ENCODE measurements around the gene GRHPR.

The GRHPR gene

DNA sequence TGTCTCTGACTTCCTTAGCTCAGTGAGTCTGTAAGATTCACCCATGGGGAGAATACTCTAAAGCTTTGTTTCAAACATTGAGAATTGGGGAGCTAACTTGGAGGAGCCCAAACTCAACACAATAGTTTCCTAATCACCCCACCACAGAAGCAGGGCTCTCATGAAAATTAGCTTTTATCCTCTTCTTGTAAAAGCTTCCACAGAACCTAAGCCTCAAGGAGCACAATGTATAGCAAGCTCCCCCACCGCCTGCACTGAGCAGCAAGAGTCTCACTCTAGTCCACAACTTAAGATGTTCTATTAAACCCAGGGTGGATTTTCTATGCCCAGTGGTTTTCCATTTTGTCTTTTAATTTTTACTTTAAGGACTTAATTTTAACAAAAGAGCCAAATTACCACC, 48.9 kb upstream of the GRHPR start:
- ChIA-PET POLR2A (no interaction called here), CTCF (interaction anchor here (0.6 to 1.1 kb wide), 5 partner anchors 42 to 1897 kb away, joined by 3 to 6 read pairs (median 3); no protein-coding TSS in a partner anchor)
- Histone ChIP-seq H3K4me3 (ENCODE audit: low read depth, low read length) (no peak overlapping the region), H3K9me3 (ENCODE audit: control insufficient read depth, insufficient read depth, low read depth, low read length) (no peaks in the 10 kb centered on the region), H3K27ac (ENCODE audit: extremely low read depth, low read depth, low read length) (no peak overlapping the region), H3K36me3 (ENCODE audit: control insufficient read depth in 2 of 2, insufficient read depth in 1 of 2, low read length in 2 of 2) (no peaks in the 10 kb centered on the region), H3K4me1 (ENCODE audit: control insufficient read depth, insufficient read depth, low read length) (no peaks in the 10 kb centered on the region)
- TF ChIP-seq, protein P1, sequence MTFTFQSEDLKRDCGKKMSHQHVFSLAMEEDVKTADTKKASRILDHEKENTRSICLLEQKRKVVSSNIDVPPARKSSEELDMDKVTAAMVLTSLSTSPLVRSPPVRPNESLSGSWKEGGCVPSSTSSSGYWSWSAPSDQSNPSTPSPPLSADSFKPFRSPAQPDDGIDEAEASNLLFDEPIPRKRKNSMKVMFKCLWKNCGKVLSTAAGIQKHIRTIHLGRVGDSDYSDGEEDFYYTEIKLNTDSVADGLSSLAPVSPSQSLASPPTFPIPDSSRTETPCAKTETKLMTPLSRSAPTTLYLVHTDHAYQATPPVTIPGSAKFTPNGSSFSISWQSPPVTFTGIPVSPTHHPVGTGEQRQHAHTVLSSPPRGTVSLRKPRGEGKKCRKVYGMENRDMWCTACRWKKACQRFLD (tag by site-specific recombination; IDR thresholded peaks at IDR 0.05): no peak
- TF ChIP-seq ZEB2 (tag by site-specific recombination; IDR thresholded peaks at IDR 0.05): no peak
- TF ChIP-seq TSHZ1 (tag by site-specific recombination; IDR thresholded peaks at IDR 0.05; ENCODE audit: borderline replicate concordance): no peak
- no peak for TF ChIP-seq ZNF596 (tag by site-specific recombination; IDR thresholded peaks at IDR 0.05)
- TF ChIP-seq ZBTB7A (tag by site-specific recombination; IDR thresholded peaks at IDR 0.05; ENCODE audit: low read depth): no peak
- TF ChIP-seq ZNF830 (tag by site-specific recombination; IDR thresholded peaks at IDR 0.05; ENCODE audit: low read depth): no peak
- no peak for TF ChIP-seq ZNF157 (tag by site-specific recombination; IDR thresholded peaks at IDR 0.05)
- no peak for TF ChIP-seq AEBP2 (tag by site-specific recombination; IDR thresholded peaks at IDR 0.05; ENCODE audit: borderline replicate concordance)
- no peak for TF ChIP-seq ZNF223 (tag by site-specific recombination; IDR thresholded peaks at IDR 0.05)
- TF ChIP-seq, protein P2, sequence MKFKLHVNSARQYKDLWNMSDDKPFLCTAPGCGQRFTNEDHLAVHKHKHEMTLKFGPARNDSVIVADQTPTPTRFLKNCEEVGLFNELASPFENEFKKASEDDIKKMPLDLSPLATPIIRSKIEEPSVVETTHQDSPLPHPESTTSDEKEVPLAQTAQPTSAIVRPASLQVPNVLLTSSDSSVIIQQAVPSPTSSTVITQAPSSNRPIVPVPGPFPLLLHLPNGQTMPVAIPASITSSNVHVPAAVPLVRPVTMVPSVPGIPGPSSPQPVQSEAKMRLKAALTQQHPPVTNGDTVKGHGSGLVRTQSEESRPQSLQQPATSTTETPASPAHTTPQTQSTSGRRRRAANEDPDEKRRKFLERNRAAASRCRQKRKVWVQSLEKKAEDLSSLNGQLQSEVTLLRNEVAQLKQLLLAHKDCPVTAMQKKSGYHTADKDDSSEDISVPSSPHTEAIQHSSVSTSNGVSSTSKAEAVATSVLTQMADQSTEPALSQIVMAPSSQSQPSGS (tag by site-specific recombination; IDR thresholded peaks at IDR 0.05; ENCODE audit: low read depth): no peak
- no peak for TF ChIP-seq ZNF311 (tag by site-specific recombination; IDR thresholded peaks at IDR 0.05; ENCODE audit: borderline replicate concordance)
- TF ChIP-seq ZNF792 (tag by site-specific recombination; IDR thresholded peaks at IDR 0.05): no peak
- TF ChIP-seq TRIM28 (IDR thresholded peaks at IDR 0.05; ENCODE audit: borderline replicate concordance, low read length): no peak
- TF ChIP-seq ZNF701 (tag by site-specific recombination; IDR thresholded peaks at IDR 0.05): no peak
- TF ChIP-seq ZNF785 (tag by site-specific recombination; IDR thresholded peaks at IDR 0.05): no peak
- no peak for TF ChIP-seq IKZF3 (tag by site-specific recombination; IDR thresholded peaks at IDR 0.05)
- TF ChIP-seq TCF7L2 (IDR thresholded peaks at IDR 0.05; ENCODE audit: borderline replicate concordance, low read depth, low read length): no peak

- CTCF ChIA-PET: interaction anchor here (0.6 kb wide), 1 partner anchor 19 kb away, joined by 3 read pairs; no protein-coding TSS in a partner anchor
- POLR2A ChIA-PET: no interaction called here
- Histone ChIP-seq H3K4me3 (ENCODE audit: low read depth, low read length) (no peak overlapping the region), H3K27ac (ENCODE audit: extremely low read depth, low read depth, low read length) (no peak overlapping the region), H3K4me1 (ENCODE audit: control insufficient read depth, insufficient read depth, low read length) (no peaks in the 10 kb centered on the region), H3K9me3 (ENCODE audit: control insufficient read depth, insufficient read depth, low read depth, low read length) (no peaks in the 10 kb centered on the region), H3K36me3 (ENCODE audit: control insufficient read depth in 2 of 2, insufficient read depth in 1 of 2, low read length in 2 of 2) (no peaks in the 10 kb centered on the region)
- TF ChIP-seq, protein P1 (tag by site-specific recombination; IDR thresholded peaks at IDR 0.05): no peak
- no peak for TF ChIP-seq ZNF473 (tag by site-specific recombination; IDR thresholded peaks at IDR 0.05)
- no peak for TF ChIP-seq MEIS1 (CRISPR knock-in tag; IDR thresholded peaks at IDR 0.05; ENCODE audit: borderline replicate concordance)
- no peak for TF ChIP-seq ZNF324 (tag by site-specific recombination; IDR thresholded peaks at IDR 0.05)
- TF ChIP-seq ZNF426 (tag by site-specific recombination; IDR thresholded peaks at IDR 0.05): no peak
- no peak for TF ChIP-seq ZNF19 (tag by site-specific recombination; IDR thresholded peaks at IDR 0.05; ENCODE audit: low read depth)
Observed at GRCh38 chr9:37374892-37375291, 47.6 kb upstream of the GRHPR start.
